ENCODE measurements around the gene ASPN. TPM values are rescaled to one million over a fixed set of nuclear protein-coding genes. Genes with fewer than 3 reads are reported as not detected.

Gene ASPN
- polyA plus RNA-seq (2013, experiment 1 of 4), result not detected
- polyA plus RNA-seq (2013, experiment 2 of 4), result not detected
- polyA plus RNA-seq (2013, experiment 3 of 4), result not detected
- not detected for polyA plus RNA-seq (2013, experiment 4 of 4)

GRCh38 chr9:92482329-92482728 is at the start of gene ASPN:
ASPN (minus strand) TSS chr9:92482506.
- no peak within 1 kb of the TSS for H3K27ac ChIP-seq (ENCODE audit: insufficient read depth, low read depth, low read length, poor library complexity, severe bottlenecking)
- no peaks in the 10 kb centered on the region for H3K27me3 ChIP-seq (ENCODE audit: control insufficient read depth, insufficient read depth, low read length, poor library complexity, severe bottlenecking)
- no peak within 1 kb of the TSS for H3K4me3 ChIP-seq (ENCODE audit: insufficient read depth, low read depth, low read length)
- WGBS, 2 experiments, result 94 to 95% methylated on average over 2 of the region's 3 CpGs
- H3K9me3 ChIP-seq (ENCODE audit: control insufficient read depth, low read length), result no peaks in the 10 kb centered on the region
- no peaks in the 10 kb centered on the region for H3K4me1 ChIP-seq (ENCODE audit: control insufficient read depth, insufficient read depth, low read length)
- no peaks in the 10 kb centered on the region for H3K36me3 ChIP-seq (ENCODE audit: control insufficient read depth, insufficient read depth, low read length)

- Histone ChIP-seq H3K36me3 (ENCODE audit: control insufficient read depth, insufficient read depth, low read length) (no peaks in the 10 kb centered on the region), H3K4me3 (ENCODE audit: insufficient read depth, low read depth, low read length) (no peak overlapping the region), H3K27ac (ENCODE audit: insufficient read depth, low read depth, low read length, poor library complexity, severe bottlenecking) (no peak overlapping the region)
Measured at GRCh38 chr9:92530893-92531292, 48.6 kb upstream of the ASPN start.

GRCh38 chr9:92529124-92529523 is 46.8 kb upstream of the ASPN start:
- WGBS, 2 experiments, result 96 to 98% methylated on average over 3 of the region's 3 CpGs
- H3K36me3 ChIP-seq (ENCODE audit: control insufficient read depth, insufficient read depth, low read length), result no peaks in the 10 kb centered on the region

More at GRCh38 chr9:92530893-92531292, 48.6 kb upstream of the ASPN start:
- H3K9me3 ChIP-seq (ENCODE audit: control insufficient read depth, low read length), result no peaks in the 10 kb centered on the region
- H3K27me3 ChIP-seq (ENCODE audit: control insufficient read depth, insufficient read depth, low read length, poor library complexity, severe bottlenecking), result no peaks in the 10 kb centered on the region
- H3K4me1 ChIP-seq (ENCODE audit: control insufficient read depth, insufficient read depth, low read length), result no peaks in the 10 kb centered on the region

GRCh38 chr9:92528522-92528849 is 46.2 kb upstream of the ASPN start:
- WGBS, 2 experiments, result 90 to 93% methylated on average over 1 of the region's 1 CpG
- Histone ChIP-seq H3K9me3 (ENCODE audit: control insufficient read depth, low read length) (no peaks in the 10 kb centered on the region), H3K36me3 (ENCODE audit: control insufficient read depth, insufficient read depth, low read length) (no peaks in the 10 kb centered on the region), H3K4me1 (ENCODE audit: control insufficient read depth, insufficient read depth, low read length) (no peaks in the 10 kb centered on the region), H3K27ac (ENCODE audit: insufficient read depth, low read depth, low read length, poor library complexity, severe bottlenecking) (no peak overlapping the region), H3K27me3 (ENCODE audit: control insufficient read depth, insufficient read depth, low read length, poor library complexity, severe bottlenecking) (no peaks in the 10 kb centered on the region), H3K4me3 (ENCODE audit: insufficient read depth, low read depth, low read length) (no peak overlapping the region)

More at GRCh38 chr9:92529124-92529523, 46.8 kb upstream of the ASPN start:
- no peaks in the 10 kb centered on the region for H3K9me3 ChIP-seq (ENCODE audit: control insufficient read depth, low read length)
- no peaks in the 10 kb centered on the region for H3K27me3 ChIP-seq (ENCODE audit: control insufficient read depth, insufficient read depth, low read length, poor library complexity, severe bottlenecking)
- no peak overlapping the region for H3K27ac ChIP-seq (ENCODE audit: insufficient read depth, low read depth, low read length, poor library complexity, severe bottlenecking)
- no peak overlapping the region for H3K4me3 ChIP-seq (ENCODE audit: insufficient read depth, low read depth, low read length)
- H3K4me1 ChIP-seq (ENCODE audit: control insufficient read depth, insufficient read depth, low read length), result no peaks in the 10 kb centered on the region

- WGBS, 2 experiments, result 89 to 92% methylated on average over 4 of the region's 4 CpGs
- Histone ChIP-seq H3K27ac (ENCODE audit: insufficient read depth, low read depth, low read length, poor library complexity, severe bottlenecking) (no peak overlapping the region), H3K9me3 (ENCODE audit: control insufficient read depth, low read length) (no peaks in the 10 kb centered on the region), H3K4me1 (ENCODE audit: control insufficient read depth, insufficient read depth, low read length) (no peaks in the 10 kb centered on the region), H3K36me3 (ENCODE audit: control insufficient read depth, insufficient read depth, low read length) (no peaks in the 10 kb centered on the region), H3K27me3 (ENCODE audit: control insufficient read depth, insufficient read depth, low read length, poor library complexity, severe bottlenecking) (no peaks in the 10 kb centered on the region), H3K4me3 (ENCODE audit: insufficient read depth, low read depth, low read length) (no peak overlapping the region)
Measured at GRCh38 chr9:92527832-92528521, 45.7 kb upstream of the ASPN start.

GRCh38 chr9:92527291-92527828 is 45.1 kb upstream of the ASPN start:
- H3K27ac ChIP-seq (ENCODE audit: insufficient read depth, low read depth, low read length, poor library complexity, severe bottlenecking), result no peak overlapping the region
- no peaks in the 10 kb centered on the region for H3K27me3 ChIP-seq (ENCODE audit: control insufficient read depth, insufficient read depth, low read length, poor library complexity, severe bottlenecking)
- H3K4me1 ChIP-seq (ENCODE audit: control insufficient read depth, insufficient read depth, low read length), result no peaks in the 10 kb centered on the region
- WGBS, 2 experiments, result 83 to 84% methylated on average over 1 to 2 of the region's 2 CpGs
- no peaks in the 10 kb centered on the region for H3K9me3 ChIP-seq (ENCODE audit: control insufficient read depth, low read length)
- no peaks in the 10 kb centered on the region for H3K36me3 ChIP-seq (ENCODE audit: control insufficient read depth, insufficient read depth, low read length)
- no peak overlapping the region for H3K4me3 ChIP-seq (ENCODE audit: insufficient read depth, low read depth, low read length)

- Histone ChIP-seq H3K4me3 (ENCODE audit: insufficient read depth, low read depth, low read length) (no peak overlapping the region), H3K27me3 (ENCODE audit: control insufficient read depth, insufficient read depth, low read length, poor library complexity, severe bottlenecking) (no peaks in the 10 kb centered on the region), H3K27ac (ENCODE audit: insufficient read depth, low read depth, low read length, poor library complexity, severe bottlenecking) (no peak overlapping the region), H3K4me1 (ENCODE audit: control insufficient read depth, insufficient read depth, low read length) (no peaks in the 10 kb centered on the region), H3K9me3 (ENCODE audit: control insufficient read depth, low read length) (no peaks in the 10 kb centered on the region), H3K36me3 (ENCODE audit: control insufficient read depth, insufficient read depth, low read length) (no peaks in the 10 kb centered on the region)
- WGBS, 2 experiments, result 89 to 95% methylated on average over 3 to 5 of the region's 5 CpGs
Measured at GRCh38 chr9:92525306-92525705, 43.0 kb upstream of the ASPN start.

GRCh38 chr9:92524881-92525280 is 42.6 kb upstream of the ASPN start:
- WGBS, 2 experiments, result 91 to 94% methylated on average over 1 of the region's 1 CpG
- no peaks in the 10 kb centered on the region for H3K9me3 ChIP-seq (ENCODE audit: control insufficient read depth, low read length)
- no peak overlapping the region for H3K27ac ChIP-seq (ENCODE audit: insufficient read depth, low read depth, low read length, poor library complexity, severe bottlenecking)
- no peak overlapping the region for H3K4me3 ChIP-seq (ENCODE audit: insufficient read depth, low read depth, low read length)
- no peaks in the 10 kb centered on the region for H3K27me3 ChIP-seq (ENCODE audit: control insufficient read depth, insufficient read depth, low read length, poor library complexity, severe bottlenecking)
- no peaks in the 10 kb centered on the region for H3K36me3 ChIP-seq (ENCODE audit: control insufficient read depth, insufficient read depth, low read length)
- H3K4me1 ChIP-seq (ENCODE audit: control insufficient read depth, insufficient read depth, low read length), result no peaks in the 10 kb centered on the region

GRCh38 chr9:92522983-92523970 is 41.0 kb upstream of the ASPN start:
- H3K4me3 ChIP-seq (ENCODE audit: insufficient read depth, low read depth, low read length), result no peak overlapping the region
- no peaks in the 10 kb centered on the region for H3K27me3 ChIP-seq (ENCODE audit: control insufficient read depth, insufficient read depth, low read length, poor library complexity, severe bottlenecking)
- no peaks in the 10 kb centered on the region for H3K36me3 ChIP-seq (ENCODE audit: control insufficient read depth, insufficient read depth, low read length)
- no peak overlapping the region for H3K27ac ChIP-seq (ENCODE audit: insufficient read depth, low read depth, low read length, poor library complexity, severe bottlenecking)
- no peaks in the 10 kb centered on the region for H3K9me3 ChIP-seq (ENCODE audit: control insufficient read depth, low read length)
- WGBS, 2 experiments, result 97% methylated on average over 10 of the region's 10 CpGs
- H3K4me1 ChIP-seq (ENCODE audit: control insufficient read depth, insufficient read depth, low read length), result no peaks in the 10 kb centered on the region

- Histone ChIP-seq H3K4me1 (ENCODE audit: control insufficient read depth, insufficient read depth, low read length) (peaks cover 4% of the 10 kb centered on the region), H3K27me3 (ENCODE audit: control insufficient read depth, insufficient read depth, low read length, poor library complexity, severe bottlenecking) (no peaks in the 10 kb centered on the region), H3K4me3 (ENCODE audit: insufficient read depth, low read depth, low read length) (no peak overlapping the region), H3K9me3 (ENCODE audit: control insufficient read depth, low read length) (no peaks in the 10 kb centered on the region), H3K36me3 (ENCODE audit: control insufficient read depth, insufficient read depth, low read length) (no peaks in the 10 kb centered on the region), H3K27ac (ENCODE audit: insufficient read depth, low read depth, low read length, poor library complexity, severe bottlenecking) (no peak overlapping the region)
- 81 to 95% methylated on average over 1 of the region's 2 CpGs for WGBS, 2 experiments
Measured at GRCh38 chr9:92520837-92521236, 38.5 kb upstream of the ASPN start.

Data from ectodermal cell (in vitro differentiated cells).